ENCODE results near the gene ABLIM3.
A peak's percentile ranks its signal among the peaks of the same experiment; 100 is the strongest.

The ABLIM3 gene

GRCh38 chr5:149133795-149134777 is 7.2 kb upstream of the ABLIM3 start:
- DNase-seq (ENCODE audit: low spot score) = no peak

GRCh38 chr5:149134778-149135500 is 6.4 kb upstream of the ABLIM3 start:
- no peak for DNase-seq (ENCODE audit: low spot score)

GRCh38 chr5:149135536-149136201 is 5.6 kb upstream of the ABLIM3 start:
- DNase-seq (ENCODE audit: low spot score) = no peak

GRCh38 chr5:149138182-149138923 is 2.9 kb upstream of the ABLIM3 start:
- DNase-seq (ENCODE audit: low spot score) = no peak

- no peak for DNase-seq (ENCODE audit: low spot score)
Measured at GRCh38 chr5:149140197-149141002, 893 bp upstream of the ABLIM3 start.

- DNase-seq (ENCODE audit: low spot score) = peak; percentile 53
Measured at GRCh38 chr5:149141957-149142851, 911 bp downstream of the ABLIM3 start.

- peak; percentile 19 for DNase-seq (ENCODE audit: low spot score)
Measured at GRCh38 chr5:149143470-149143869, 2.2 kb downstream of the ABLIM3 start.

- DNase-seq (ENCODE audit: low spot score) = peak; percentile 26
Measured at GRCh38 chr5:149144637-149145036, 3.3 kb downstream of the ABLIM3 start.

- no peak for DNase-seq (ENCODE audit: low spot score)
Measured at GRCh38 chr5:149145138-149145537, 3.8 kb downstream of the ABLIM3 start.

GRCh38 chr5:149147676-149148075 is 6.4 kb downstream of the ABLIM3 start:
- no peak for DNase-seq (ENCODE audit: low spot score)

- DNase-seq (ENCODE audit: low spot score) = no peak
Measured at GRCh38 chr5:149149942-149150341, 8.6 kb downstream of the ABLIM3 start.

GRCh38 chr5:149150457-149150856 is 9.2 kb downstream of the ABLIM3 start:
- DNase-seq (ENCODE audit: low spot score) = no peak

GRCh38 chr5:149151717-149152116 is 10.4 kb downstream of the ABLIM3 start:
- no peak for DNase-seq (ENCODE audit: low spot score)

GRCh38 chr5:149152317-149152746 is 11.0 kb downstream of the ABLIM3 start:
- DNase-seq (ENCODE audit: low spot score) = no peak

GRCh38 chr5:149153193-149153750 is 12.0 kb downstream of the ABLIM3 start:
- no peak for DNase-seq (ENCODE audit: low spot score)

- peak; percentile 24 for DNase-seq (ENCODE audit: low spot score)
Measured at GRCh38 chr5:149153751-149154610, 12.7 kb downstream of the ABLIM3 start.

- peak; percentile 62 for DNase-seq (ENCODE audit: low spot score)
Measured at GRCh38 chr5:149154650-149155049, 13.4 kb downstream of the ABLIM3 start.

- no peak for DNase-seq (ENCODE audit: low spot score)
Measured at GRCh38 chr5:149156435-149157083, 15.3 kb downstream of the ABLIM3 start.
